Measurements from ENCODE around the gene TBC1D26.
"Not testable (repeated sequence)": the region's sequence is repeated elsewhere in the genome, so short reads cannot be mapped to it uniquely, and the experiment has no call there.

Gene TBC1D26

GRCh38 chr17:15788365-15788764 lies 56.3 kb downstream of the TBC1D26 start:
- H3K27me3 ChIP-seq (replicated peaks in 2 of 5; ENCODE audit: control insufficient read depth in 4 of 5, insufficient read depth in 5 of 5, low read length in 4 of 5); H3K4me3 ChIP-seq (ENCODE audit: control insufficient read depth in 1 of 7, extremely low read depth in 1 of 7, insufficient read depth in 4 of 7, low read depth in 2 of 7, low read length in 6 of 7); CTCF ChIA-PET; H3K9me3 ChIP-seq (ENCODE audit: control extremely low read depth in 1 of 5, control insufficient read depth in 4 of 5, insufficient read depth in 2 of 5, low read depth in 1 of 5, low read length in 4 of 5); H3K36me3 ChIP-seq (ENCODE audit: control insufficient read depth in 4 of 4, insufficient read depth in 4 of 4, low read length in 3 of 4); DNase-seq; POLR2A ChIA-PET; H3K27ac ChIP-seq (ENCODE audit: insufficient read depth in 1 of 2, low read depth in 1 of 2, low read length in 2 of 2, poor library complexity in 1 of 2, severe bottlenecking in 2 of 2): not testable (repeated sequence)
- WGBS (ENCODE audit: insufficient coverage), result no CpG with 5 or more reads among the region's 2 CpGs
- peaks cover 0 to 12% (median 0%) of the 10 kb centered on the region in 4 experiments for H3K4me1 ChIP-seq (ENCODE audit: control extremely low read depth in 1 of 4, control insufficient read depth in 4 of 4, insufficient read depth in 4 of 4, low read length in 3 of 4)

Data from common myeloid progenitor, CD34-positive (primary cell).